AG09309 (cell line): ENCODE results near the gene TBC1D2B.

Source experiments
- DNase-seq: peaks from one replicate; pipeline ENCODE4 v3.0.0-alpha.2; 2010; ENCODE audit warnings: low read depth
- H3K4me3 ChIP-seq: 2 replicates; pipeline ENCODE4 v1.5.1; 2011; ENCODE audit warnings: mild to moderate bottlenecking, low read depth, low read length, moderate library complexity; ENCODE audit not compliant: control insufficient read depth
- TF ChIP-seq, protein P1 (sequence below): IDR thresholded peaks from 2 replicates; pipeline ENCODE4 v1.5.1; 2011; ENCODE audit warnings: mild to moderate bottlenecking, low read depth, low read length, inconsistent platforms; ENCODE audit not compliant: insufficient read depth, control insufficient read depth; ENCODE audit errors: missing control alignments

The TBC1D2B gene

DNA sequence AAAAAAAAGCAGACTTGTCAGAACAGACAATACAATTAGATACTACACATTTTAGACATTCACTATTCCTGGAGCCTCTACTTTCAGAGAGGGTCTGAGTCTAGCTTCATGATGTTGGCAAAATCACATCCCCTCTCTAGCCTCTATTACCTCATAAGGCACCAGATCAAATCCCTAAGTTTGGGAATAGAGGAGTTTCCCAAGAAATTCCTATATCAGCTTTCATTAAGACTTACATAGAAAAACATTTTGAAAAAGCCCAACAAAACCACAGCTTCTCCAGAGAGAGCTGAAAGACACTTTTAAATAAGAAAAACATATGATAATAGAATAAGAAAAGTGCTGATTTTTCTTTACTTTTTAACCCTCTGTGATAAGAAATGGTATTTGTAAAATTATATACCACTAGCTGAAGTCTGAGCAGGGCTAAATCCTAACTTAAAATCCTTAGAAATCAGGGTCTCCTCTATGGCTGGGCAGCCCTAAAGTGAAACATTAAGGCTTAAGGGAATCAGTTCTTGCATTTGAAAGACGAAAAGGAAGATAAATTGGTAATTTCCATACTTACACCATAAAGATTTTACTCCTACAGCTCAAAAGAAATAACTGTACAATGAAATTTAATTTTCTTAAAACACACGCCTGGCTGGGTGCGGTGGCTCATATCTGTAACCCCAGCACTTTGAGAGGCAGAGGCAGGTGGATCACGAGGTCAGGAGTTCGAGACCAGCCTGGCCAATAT is 4.3 kb downstream of the TBC1D2B start:
- H3K4me3 ChIP-seq = no peak overlapping the region
- no peak for DNase-seq
- TF ChIP-seq, protein P1, sequence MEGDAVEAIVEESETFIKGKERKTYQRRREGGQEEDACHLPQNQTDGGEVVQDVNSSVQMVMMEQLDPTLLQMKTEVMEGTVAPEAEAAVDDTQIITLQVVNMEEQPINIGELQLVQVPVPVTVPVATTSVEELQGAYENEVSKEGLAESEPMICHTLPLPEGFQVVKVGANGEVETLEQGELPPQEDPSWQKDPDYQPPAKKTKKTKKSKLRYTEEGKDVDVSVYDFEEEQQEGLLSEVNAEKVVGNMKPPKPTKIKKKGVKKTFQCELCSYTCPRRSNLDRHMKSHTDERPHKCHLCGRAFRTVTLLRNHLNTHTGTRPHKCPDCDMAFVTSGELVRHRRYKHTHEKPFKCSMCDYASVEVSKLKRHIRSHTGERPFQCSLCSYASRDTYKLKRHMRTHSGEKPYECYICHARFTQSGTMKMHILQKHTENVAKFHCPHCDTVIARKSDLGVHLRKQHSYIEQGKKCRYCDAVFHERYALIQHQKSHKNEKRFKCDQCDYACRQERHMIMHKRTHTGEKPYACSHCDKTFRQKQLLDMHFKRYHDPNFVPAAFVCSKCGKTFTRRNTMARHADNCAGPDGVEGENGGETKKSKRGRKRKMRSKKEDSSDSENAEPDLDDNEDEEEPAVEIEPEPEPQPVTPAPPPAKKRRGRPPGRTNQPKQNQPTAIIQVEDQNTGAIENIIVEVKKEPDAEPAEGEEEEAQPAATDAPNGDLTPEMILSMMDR = no peak

DNA sequence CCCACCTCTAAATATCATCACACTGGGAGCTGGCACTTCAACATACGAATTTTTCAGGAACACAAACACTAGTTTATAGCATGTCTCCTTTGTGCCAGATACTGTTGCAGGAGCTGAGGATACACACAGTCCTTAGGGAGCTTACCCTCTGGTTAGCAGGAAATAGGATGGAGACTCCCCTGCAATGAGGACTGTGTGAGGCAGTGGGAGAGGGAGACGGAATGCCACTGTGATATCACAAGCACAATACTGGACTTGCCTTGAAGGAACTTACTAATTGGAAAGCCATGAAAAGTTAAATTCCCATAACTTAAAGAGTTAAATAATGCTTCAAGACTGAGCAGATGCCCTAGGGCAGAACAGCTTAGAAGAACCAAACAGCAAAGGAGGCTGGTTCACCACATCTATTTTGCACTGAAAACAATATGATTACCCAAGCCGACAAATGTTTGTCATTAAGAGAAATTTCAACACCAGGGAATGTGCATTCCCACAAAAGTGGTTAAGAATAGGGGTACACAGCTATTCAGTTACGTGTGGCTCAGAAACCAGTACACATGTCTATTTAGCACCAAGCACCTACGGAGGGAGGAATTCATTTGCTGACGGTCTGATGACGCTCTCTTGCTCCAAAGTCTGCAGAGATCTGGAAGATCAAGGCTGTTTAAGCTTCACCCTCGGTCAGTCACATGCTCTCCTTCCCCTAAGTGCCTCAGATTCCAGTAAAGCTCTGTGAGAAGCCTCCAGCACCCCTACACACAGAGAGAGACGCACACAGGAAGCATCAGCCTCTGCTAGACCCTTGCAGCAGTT is 5.2 kb downstream of the TBC1D2B start:
- peak; percentile 81 for DNase-seq
- no peak overlapping the region; the same call in 1 of the 2 replicates for H3K4me3 ChIP-seq
- TF ChIP-seq, protein P1 = no peak

DNA sequence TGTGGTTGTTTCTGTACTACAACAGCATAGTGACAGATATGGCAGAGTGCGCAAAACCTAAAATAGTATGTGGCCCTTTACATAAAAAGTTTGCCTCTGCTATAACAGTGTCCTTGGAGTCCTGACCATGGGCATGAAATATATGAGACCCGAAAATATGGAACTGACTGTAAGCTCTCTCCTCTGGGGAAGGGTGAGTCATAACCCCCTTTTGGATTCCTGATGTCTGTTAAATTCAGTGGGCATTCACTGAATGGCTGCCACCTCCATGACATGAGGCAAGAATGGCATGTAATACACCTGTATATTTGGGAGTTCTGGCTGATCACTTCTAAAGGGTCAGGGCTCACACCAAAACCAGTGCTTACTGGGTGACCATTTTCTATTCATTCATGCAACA is 6.1 kb downstream of the TBC1D2B start:
- TF ChIP-seq, protein P1 = no peak
- no peak for DNase-seq
- H3K4me3 ChIP-seq = no peak overlapping the region

DNA sequence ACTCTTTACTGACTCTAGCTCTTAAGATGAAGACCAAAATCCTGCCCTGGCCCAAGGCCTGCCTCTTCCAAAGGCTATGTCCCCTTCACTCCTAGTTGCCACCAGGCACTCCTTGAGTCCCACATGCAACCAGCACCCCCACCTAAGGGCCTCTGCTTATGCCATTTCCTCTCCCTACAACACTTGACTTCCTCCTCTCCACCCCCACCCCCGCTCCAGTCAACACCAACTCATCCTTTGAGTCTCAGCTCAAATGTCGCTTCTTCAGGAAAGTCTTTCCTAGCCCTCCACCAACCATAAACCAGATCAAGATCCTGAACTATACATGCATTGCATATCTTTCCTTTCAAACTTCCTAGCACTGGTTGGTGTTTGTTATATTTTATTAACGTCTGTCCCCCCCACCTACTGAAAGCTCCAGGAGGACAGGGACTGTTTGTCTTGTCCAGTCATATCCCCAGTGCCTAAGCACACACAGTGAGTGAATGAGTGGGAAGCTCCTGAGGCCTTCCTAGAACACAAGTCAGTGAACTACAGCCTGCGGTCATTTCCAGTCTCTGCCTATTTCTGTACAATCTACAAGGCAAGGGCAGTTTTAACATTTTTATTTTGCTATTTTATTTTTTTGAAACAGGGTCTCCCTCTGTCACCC is 7.3 kb downstream of the TBC1D2B start:
- H3K4me3 ChIP-seq = no peak overlapping the region
- DNase-seq = no peak

DNA sequence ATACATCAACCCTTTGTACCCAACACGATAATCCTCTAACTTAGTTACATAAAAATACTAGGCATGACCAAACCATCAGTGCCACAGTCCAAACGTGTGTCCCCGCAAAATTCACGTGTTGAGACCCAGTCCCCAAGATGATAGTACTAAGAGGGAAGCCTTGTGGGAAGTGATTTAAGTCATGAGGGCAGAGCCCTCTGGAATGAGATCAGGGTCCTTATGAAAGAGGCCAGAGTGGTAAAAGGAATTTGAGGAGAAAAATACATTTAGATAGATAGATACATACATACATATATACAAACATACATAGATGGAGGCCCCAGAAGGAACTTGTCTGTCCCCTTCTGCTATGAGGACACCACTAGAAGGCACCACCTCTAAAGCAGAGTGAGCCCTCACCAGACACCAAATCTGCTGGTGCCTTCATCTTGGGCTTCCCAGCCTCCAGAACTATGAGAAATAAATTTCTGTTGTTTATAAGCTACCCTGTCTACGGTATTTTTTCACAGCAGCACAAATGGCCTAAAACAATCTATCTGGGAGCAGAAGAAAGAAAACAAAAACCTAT is 8.0 kb downstream of the TBC1D2B start:
- no peak for DNase-seq
- TF ChIP-seq, protein P1 = no peak
- H3K4me3 ChIP-seq = no peak overlapping the region

More for the DNA sequence above, 7.3 kb downstream of the TBC1D2B start:
- TF ChIP-seq, protein P1 = no peak

DNA sequence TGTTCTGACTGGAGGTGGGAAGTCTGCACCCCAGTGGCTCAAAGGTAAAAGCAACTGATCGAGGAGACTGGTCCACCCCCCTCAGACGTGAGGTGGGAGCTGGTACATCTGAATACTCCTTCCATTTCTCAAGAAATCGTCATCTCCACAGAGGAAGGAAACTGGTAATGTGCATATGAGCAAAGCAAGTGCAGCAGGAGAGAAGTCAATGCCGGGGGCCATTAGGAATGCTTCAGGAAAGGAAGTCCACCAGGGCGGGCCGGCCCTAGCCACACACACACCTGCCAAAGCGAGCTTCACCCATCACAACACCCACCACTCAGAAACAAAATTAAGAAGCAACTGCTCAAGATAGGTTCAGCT is 8.5 kb downstream of the TBC1D2B start:
- TF ChIP-seq, protein P1 = no peak
- H3K4me3 ChIP-seq = no peak overlapping the region
- DNase-seq = no peak
